ENCODE measurements around the gene SETD2.
"Not testable (repeated sequence)": the region's sequence is repeated elsewhere in the genome, so short reads cannot be mapped to it uniquely, and the experiment has no call there.

Gene SETD2, protein sequence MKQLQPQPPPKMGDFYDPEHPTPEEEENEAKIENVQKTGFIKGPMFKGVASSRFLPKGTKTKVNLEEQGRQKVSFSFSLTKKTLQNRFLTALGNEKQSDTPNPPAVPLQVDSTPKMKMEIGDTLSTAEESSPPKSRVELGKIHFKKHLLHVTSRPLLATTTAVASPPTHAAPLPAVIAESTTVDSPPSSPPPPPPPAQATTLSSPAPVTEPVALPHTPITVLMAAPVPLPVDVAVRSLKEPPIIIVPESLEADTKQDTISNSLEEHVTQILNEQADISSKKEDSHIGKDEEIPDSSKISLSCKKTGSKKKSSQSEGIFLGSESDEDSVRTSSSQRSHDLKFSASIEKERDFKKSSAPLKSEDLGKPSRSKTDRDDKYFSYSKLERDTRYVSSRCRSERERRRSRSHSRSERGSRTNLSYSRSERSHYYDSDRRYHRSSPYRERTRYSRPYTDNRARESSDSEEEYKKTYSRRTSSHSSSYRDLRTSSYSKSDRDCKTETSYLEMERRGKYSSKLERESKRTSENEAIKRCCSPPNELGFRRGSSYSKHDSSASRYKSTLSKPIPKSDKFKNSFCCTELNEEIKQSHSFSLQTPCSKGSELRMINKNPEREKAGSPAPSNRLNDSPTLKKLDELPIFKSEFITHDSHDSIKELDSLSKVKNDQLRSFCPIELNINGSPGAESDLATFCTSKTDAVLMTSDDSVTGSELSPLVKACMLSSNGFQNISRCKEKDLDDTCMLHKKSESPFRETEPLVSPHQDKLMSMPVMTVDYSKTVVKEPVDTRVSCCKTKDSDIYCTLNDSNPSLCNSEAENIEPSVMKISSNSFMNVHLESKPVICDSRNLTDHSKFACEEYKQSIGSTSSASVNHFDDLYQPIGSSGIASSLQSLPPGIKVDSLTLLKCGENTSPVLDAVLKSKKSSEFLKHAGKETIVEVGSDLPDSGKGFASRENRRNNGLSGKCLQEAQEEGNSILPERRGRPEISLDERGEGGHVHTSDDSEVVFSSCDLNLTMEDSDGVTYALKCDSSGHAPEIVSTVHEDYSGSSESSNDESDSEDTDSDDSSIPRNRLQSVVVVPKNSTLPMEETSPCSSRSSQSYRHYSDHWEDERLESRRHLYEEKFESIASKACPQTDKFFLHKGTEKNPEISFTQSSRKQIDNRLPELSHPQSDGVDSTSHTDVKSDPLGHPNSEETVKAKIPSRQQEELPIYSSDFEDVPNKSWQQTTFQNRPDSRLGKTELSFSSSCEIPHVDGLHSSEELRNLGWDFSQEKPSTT (N-terminal part only)

GRCh38 chr3:47164007-47164881, at the start of gene SETD2:
Gene SETD2, minus strand, starts transcription at chr3:47164113. Its CDS starts 189 bp downstream, at chr3:47163924.
- peak; percentile 93 for DNase-seq (ENCODE audit: low spot score)

DNA sequence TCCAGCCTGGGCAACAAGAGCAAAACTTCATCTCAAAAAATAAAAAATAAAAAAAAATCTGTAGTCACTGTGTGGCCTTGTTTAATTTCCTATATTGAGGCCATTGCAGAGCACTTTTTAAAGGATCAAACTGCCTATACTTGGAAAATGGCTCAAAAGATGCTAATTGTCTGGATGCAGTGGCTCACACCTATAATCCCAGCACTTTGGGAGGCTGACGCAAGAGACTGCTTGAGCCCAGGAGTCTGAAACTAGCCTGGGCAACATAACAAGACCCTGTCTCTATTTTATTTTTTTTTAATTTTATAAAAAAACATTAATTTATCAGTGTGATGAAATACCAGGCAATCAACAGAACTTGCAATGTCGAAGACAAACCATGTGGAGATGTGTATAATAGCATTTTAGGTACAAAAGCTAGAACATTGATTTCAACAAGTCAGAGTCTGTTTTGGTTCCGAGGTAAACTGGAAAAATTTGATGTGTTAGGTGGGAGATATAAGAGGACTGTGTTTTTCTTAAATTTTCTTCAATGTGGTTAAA, 47.0 kb upstream of the SETD2 start:
- DNase-seq (ENCODE audit: low spot score) = no peak

DNA sequence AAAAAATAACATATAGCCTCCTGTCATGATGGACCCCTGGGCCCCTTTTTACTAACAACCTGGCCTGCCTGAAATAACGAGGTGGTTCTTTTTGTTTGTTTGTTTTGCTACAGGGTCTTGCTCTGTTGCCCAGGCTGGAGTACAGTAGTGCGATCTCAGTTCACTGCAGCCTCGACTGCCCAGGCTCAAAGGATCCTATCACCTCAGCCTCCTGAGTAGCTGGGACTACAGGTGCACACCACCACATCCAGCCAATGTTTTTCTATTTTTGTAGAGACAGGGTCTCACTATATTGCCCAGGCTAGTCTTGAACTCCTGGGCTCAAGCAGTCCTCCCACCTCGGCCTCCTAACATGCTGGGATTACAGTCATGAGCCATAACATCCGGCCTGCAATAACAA, 42.1 kb upstream of the SETD2 start:
- DNase-seq (ENCODE audit: low spot score) = not testable (repeated sequence)

DNA sequence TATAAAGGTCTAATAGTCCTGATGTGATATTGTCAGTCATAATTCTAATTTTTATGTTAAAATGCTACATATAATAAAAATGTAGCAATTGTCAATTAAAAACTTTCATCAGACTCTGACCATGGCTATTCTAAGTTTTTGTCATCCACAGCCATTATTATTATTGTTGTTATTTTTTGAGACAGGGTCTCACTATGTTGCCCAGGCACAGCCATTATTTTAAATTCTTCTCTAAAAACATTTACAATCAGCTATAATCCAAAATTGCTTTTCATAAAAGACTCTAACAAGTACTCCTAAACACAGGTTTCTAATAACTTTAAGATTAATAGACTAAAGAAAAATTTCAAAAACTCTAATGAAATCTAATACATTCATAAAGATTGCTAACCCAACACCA, 41.0 kb upstream of the SETD2 start:
- no peak for DNase-seq (ENCODE audit: low spot score)

- DNase-seq (ENCODE audit: low spot score) = no peak
These were observed 38.6 kb upstream of the SETD2 start for GRCh38 chr3:47202542-47202941.

- no peak for DNase-seq (ENCODE audit: low spot score)
These were observed 33.4 kb upstream of the SETD2 start for GRCh38 chr3:47197287-47197686.

DNA sequence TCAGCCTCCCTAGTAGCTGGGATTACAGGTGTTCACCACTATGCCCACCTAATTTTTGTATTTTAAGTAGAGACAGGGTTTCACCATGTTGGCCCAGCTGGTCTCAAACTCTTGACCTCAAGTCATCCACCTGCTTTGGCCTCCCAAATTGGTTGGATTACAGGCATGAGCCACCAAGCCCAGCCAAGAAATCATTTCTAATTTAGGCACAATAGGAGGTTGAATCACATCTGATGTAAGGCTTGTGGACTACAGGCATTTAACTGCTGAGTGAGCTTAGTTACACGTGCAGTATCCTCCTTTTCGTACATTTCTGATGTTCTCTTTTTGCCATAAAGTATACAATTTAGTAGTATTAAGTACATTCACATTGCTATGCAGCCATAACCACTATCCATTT, 31.1 kb upstream of the SETD2 start:
- no peak for DNase-seq (ENCODE audit: low spot score)

DNA sequence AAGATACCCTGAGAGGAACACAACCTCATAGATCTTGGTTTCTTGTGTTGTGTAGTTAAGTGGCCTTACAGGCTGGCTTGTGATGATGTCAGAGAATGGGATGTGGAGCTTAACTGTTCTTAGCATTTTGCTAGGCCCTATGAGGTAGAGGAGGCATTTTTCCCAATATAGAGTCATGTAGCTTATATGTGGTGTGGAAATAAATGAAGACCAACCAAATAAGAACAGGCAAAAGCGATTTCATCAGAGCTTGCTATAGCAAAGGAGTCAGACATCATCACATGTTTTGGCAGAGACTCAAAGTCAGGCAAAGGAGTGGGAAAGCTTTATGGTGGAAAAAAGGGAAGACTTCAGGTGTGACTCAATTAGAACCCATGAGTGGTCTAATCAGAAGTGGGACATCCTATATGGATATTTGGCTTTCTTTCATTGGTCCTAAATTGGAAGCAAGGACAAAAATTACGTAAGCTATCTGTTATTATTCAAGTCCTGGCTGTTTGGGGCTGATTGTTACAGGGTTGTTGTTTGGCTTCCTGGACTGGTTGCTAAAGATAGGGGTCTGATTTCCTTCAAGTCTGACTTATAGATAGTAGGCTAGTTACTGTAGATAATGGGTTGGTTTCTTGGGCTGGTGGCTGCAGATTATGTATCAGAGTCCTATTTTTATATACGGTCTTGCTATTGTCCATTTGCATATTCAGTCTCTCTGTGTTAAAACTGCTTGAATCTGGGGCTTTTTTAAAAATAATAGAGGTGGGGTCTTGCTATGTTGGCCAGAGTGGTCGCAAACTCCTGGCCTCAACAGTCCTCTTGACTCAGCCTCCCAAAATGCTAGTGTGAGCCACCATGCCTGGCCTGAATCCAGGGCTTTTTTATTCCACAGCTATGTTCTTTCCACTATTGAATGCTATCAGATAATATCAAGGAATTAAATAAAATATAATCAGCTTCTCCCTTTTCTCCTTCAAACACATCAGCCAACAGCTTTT, 30.3 kb upstream of the SETD2 start:
- DNase-seq (ENCODE audit: low spot score) = no peak

DNA sequence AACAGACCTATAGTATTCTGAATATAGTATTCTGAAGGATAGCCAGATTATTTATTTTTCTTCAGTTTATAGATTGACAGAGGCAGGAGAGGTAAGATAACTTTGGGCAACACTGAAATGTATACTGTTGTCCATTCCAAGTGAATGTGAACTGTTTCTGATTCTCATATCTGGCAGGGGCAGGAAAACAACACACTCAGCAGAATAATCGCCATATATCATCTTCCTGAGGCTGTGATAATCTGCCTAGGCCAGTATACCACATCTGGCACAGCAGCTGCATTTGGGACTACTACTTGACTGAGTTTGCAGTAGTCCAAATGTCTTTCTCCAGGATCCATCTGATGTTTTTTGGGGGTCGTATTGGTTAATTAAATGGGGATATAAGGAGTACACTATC, 22.4 kb upstream of the SETD2 start:
- no peak for DNase-seq (ENCODE audit: low spot score)

DNA sequence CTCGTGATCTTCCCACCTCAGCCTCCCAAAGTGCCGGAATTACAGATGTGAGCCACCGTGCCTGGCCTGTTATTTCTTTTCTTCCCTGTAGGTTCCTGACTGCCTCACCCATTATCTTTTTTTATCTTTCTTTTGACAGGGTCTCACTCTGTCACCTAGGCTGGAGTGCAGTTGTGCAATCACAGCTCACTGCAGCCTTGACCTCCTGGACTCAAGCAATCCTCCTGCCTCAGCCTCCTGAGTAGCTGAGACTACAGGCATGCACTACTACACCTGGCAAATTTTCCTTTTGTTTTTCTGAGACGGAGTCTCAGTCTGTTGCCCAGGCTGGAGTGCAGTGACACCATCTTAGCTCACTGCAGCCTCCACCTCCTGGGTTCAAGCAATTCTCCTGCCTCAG, 17.8 kb upstream of the SETD2 start:
- DNase-seq (ENCODE audit: low spot score) = not testable (repeated sequence)

GRCh38 chr3:47180011-47180410, 16.1 kb upstream of the SETD2 start:
- not testable (repeated sequence) for DNase-seq (ENCODE audit: low spot score)

DNA sequence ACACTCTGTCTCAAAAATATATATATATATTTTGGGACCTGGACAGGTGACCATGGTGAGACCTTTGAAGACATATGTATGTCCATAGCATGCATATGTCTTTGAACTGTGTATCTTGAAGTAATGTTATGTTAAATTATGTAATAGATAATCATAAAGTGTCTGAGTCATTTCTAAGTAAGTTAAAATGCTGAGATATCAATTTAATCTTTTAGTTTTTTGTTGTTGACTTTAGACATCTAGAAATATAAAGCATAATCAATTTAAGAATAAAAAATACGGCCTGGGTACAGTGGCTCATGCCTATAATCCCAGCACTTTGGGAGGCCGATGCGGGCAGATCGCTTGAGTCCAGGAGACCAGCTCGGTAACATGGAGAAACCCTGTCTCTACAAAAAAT, 12.7 kb upstream of the SETD2 start:
- no peak for DNase-seq (ENCODE audit: low spot score)

DNA sequence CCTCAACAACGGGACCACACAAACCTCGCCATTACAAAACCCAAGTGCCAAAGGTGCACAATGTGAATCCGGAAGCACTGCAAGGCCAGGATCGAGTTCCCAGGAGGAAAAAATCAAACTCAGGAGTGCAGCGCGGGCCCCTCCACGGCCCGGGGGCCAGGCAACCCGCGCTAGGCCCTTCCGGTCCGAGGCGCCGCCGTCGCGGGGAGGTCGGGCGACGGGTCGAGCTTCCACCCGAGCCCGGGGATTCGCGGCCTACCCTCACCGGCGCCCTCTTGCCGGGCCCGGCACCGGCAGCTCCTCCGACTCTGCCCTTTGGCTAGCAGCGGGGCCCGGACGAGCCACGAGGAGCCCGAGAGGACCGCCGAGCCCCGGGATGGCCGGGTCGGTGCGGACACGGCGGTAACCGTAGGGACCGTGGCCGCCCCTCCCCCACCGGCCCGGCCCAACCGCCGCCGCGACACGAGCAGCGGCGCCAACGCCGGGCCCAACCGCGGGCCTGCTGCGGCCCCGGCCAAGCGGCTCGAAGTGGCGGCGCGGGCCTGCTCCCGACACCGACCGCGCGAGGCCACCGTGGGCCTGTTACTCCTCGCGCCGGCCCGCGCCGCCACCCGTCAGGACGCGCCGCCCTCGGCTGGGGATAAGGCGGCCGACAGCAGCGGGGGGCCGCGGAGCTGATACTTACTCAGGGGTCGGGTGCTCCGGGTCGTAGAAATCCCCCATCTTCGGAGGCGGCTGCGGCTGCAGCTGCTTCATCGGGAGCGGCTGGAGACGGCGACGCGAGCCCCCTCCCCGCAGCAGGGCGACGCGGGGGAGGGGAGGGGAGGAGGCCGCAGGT, 525 bp downstream of the SETD2 start:
- DNase-seq (ENCODE audit: low spot score) = peak; percentile 58

DNA sequence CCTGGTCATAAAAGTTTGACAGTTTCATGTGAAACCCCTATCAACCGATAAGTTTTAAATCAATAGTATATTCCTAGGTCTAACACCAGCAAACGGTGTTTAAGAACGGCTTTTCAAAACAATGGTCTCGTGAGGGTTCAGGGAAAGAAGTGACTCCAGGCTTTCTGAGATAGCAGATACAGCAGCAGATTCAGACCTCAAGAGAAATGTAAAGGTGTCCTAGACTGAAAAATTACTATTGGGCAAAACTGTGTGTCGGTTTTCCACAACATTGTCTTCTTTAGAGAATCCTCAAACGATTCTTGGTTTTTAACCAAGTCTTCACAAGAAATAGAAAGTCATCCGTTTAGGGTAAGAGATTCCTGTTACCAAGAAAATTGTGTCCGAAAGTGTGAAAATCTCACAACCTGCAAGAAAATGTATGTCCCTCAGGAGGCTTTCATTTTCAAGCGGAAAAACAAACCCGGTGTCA, 1.2 kb downstream of the SETD2 start:
- peak; percentile 31 for DNase-seq (ENCODE audit: low spot score)

DNA sequence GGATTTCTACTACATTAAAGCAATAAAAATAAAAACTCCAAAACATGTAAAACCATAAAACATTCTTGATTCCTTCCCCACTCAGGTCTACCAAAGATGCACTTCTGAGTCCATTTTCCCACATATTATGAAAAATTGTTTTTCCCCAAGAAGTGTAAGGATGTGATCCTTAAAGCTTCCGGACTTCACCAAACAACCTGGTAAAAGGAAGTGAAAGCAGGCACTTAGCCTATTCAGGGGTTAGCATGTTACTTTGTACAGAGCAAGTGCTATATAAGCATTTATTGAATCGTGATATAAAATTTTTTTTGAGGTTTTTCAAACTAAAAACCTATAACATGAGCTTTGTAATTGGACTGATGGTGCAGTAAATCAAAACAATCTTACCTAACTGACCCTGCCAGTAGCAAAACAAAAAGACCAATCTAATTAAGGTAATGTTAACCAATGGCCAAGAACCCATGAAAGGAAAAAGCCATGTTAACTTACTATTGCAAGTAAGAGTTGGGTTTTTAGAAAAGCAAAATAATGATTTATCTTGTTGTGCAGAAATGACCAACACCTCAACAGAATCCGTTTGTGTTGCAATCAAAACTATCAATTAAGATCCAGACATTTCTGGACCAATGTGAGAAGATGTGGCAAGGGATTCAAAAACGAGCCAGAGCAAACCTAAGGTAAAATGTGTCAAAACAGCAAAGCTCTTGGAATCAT, 1.8 kb downstream of the SETD2 start:
- no peak for DNase-seq (ENCODE audit: low spot score)

- no peak for DNase-seq (ENCODE audit: low spot score)
These were observed 4.1 kb downstream of the SETD2 start for GRCh38 chr3:47159820-47160219.

DNA sequence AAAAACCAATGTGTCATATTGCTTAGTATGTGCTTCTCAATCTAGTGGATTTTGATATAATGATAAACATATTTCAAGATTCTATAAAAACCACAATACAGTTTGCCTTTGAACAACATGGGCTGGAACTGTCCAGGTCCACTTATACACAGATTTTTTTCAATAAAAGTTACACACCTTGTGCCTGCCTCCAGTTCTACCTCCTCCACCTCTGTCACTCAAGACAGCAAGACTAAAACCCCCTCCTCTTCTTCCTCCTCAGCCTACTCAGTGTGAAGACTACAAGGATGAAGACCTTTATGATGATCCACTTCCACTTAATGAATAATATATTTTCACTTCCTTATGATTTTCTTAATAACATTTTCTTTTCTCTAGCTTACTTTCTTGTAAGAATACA, 5.7 kb downstream of the SETD2 start:
- no peak for DNase-seq (ENCODE audit: low spot score)

GRCh38 chr3:47156396-47156795, 7.5 kb downstream of the SETD2 start:
- DNase-seq (ENCODE audit: low spot score) = no peak
